GM21723 (cell line): ENCODE measurements around the gene CD24.
"Not testable (repeated sequence)": the region's sequence is repeated elsewhere in the genome, so short reads cannot be mapped to it uniquely, and the experiment has no call there.

ENCODE experiments used
- ATAC-seq: cut with Tn5 transposase; IDR thresholded peaks from one replicate; pipeline ENCODE4 v1.9.1; 2021; ENCODE audit warnings: mild to moderate bottlenecking, moderate library complexity; ENCODE audit not compliant: unreplicated experiment

CD24 gene

DNA sequence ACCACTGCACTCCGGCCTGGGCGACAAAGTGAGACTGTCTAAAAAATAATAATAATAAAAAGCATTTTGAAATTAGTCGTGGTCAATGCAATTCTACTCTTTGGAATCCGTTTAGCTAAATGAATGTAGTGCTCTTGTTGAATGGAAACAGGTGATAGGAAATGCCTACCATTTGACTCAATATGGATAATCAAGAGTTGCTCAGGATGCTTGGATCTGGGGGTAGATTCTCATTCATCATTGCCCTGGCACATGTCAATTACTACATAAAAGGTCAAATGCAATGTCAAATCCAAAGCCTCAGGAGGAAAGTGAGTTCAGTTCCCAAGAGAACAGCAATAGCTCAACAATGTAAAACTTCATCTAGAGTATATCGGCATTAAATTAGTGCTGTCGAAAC, 3.8 kb downstream of the CD24 start:
- ATAC-seq: not testable (repeated sequence)

DNA sequence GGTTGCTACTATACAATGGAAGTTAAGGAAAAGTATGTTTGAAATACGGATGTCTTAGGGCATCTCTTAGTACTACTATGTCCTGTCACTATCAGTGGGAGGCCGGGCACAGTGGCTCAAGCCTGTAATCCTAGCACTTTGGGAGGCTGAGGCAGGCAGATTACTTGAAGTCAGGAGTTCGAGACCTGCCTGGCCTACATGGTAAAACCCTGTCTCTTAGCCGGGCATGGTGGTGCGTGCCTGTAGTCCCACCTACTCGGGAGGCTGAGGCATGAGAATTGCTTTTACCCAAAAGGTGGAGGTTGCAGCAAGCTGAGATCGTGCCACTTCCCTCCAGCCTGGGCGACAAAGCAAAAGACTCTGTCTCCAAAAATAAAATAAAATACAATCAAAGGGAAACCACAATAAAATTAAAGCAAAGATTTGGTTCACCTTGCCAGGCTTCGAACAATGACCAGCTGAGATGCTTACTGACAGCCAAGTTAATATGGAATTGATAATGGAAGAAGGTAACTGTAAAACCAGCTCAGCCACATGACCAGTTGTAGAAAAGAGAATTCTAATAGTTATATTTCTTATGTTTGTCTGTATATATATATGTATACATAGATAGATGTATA, 6.5 kb downstream of the CD24 start:
- ATAC-seq: no peak

DNA sequence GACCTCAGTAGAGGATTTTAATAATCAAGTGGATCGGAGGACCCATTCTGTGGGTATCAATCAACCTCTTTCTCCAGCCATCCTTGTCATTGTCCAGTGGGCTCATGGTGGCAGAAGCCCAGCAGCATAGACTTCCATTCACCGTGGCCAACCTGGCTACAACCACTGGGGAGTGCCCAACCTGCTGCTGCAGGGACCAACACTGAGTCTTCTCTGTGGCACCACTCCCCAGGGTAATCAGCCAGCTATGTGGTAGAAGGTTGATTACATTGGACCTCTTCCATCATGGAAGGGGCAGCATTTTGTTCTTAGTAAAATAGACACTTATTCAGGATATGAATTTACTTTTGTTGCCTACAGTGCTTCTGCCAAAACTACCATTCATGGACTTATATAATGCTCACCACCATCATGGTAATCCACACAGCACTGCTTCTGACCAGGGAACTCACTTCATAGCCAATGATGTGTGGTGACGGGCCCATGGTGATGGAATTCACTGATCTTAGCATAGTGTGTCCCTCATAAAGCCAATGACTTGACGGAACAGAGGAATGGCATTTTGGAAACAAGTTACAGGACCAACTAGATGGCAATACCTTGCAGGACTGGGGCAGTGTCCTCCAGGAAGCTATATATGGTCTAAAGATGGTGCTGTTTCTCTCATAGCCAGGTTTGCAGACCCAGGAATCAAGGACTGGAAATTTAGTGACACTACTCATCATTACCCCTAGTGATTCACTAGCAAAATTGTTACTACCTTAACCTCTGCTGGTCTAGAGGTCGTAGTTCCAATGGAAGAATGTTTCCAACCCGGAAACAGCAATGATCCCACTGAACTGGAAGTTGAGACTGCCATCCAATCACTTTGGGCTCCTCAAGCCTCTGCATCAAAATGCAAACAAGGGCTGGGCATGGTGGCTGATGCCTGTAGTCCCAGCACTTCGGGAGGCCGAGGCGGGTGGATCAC, 7.6 kb downstream of the CD24 start:
- no peak for ATAC-seq

DNA sequence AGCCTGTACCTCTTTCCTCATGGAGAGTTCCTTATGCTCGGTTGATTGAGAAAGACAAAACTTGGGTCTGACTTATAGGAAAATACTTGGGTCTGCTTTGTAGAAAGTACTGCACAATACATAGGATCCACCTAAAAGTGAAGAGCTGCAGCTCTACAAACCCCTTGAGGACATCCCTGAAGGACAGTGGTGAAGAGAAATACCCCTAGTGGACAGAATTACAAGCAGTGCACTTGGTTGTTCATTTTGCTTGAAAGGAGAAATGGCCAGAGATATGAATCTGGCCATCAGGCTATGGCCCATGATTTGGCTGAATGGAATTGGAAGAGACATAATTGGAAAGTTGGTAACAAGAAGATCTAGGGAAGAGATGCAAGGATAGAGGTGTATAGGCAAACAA, 8.3 kb downstream of the CD24 start:
- ATAC-seq: no peak

DNA sequence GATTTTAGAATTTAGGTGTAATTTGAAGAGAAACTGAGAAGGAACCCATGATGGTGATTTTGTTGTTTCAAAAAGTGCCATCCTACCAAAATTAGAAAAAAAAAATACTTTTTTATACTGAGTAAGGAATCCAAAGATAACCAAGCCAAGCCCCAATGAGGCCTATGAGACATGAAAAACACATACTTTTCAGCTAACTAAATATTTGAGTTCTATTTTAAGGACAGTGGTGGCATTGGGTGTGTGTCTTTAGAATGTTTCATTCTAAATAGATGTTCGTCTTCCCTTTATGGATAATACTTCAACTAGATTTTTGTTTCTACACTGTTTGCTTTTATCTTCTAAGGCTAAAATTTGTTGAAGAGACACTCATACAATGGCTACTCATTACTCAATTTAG, 9.6 kb downstream of the CD24 start:
- ATAC-seq: no peak

DNA sequence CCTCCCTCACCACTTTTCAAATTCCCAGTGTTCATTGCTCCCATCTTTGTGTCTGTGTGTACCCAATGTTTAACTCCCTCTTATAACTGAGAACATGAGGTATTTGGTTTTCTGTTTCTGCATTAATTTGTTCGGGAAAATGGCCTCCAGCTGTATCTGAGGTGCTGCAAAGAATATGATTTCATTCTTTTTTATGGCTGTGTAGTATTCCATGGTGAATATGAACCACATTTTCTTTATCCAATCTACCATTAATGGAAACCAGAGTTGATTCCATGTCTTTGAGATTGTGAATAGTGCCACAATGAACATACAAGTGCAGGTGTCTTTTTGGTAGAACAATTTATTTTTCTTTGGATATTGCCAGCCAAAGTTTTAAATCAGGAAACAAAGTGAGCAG, 10.4 kb downstream of the CD24 start:
- ATAC-seq: no peak

DNA sequence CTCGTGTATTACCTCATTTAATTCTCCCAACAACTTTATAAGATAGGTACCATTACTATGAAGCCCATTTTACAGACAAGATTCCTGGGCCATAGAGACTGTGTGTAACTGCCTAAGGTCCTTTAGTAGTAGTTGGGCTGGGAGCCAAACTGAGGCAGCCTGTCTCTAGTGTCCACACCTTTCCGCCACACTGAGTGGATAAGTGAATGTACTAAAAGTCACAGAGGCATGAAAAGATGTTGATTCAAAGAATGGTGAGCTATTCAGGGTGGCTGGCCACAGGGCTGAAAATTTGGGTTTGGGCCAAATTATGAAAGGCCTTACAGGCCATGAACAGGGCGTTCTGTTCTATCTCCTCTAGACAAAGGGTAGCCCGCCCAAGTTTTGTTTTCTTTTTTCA, 11.0 kb downstream of the CD24 start:
- no peak for ATAC-seq

DNA sequence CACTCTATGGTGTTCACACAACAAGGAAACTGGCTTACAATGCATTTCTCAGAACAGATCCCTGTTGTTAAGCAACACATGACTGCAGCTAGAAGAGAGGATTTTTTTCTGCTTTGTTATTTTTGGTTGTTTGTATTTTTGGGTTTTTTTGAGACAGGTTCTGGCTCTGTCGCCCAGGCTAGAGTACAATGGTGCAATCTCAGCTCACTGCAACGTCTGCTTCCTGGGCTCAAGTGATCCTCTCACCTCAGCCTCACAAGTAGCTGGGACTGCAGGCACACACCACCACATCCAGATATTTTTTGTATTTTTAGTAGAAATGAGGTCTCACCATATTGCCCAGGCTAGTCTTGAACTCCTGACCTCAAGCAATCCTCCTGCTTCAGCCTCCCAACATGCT, 12.7 kb downstream of the CD24 start:
- no peak for ATAC-seq

DNA sequence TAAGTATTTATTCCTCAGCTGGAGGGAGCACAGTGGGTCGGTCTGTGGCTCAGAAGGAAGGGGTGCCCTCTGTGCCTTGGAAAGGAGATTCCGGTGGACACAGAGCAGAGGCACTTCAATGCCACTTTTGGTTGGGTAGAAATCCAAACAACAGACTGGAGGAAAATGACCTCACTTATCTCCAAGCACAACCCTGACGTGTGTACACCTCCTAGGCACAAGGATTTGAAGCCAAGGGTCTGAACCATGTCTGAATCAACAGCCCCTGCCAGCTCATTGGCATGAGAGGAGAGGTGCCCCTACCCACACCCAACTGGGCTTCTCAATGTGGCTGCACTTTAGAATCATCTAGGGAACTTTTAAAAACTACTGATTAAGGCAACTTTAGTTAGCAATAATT, 13.4 kb downstream of the CD24 start:
- ATAC-seq: no peak

DNA sequence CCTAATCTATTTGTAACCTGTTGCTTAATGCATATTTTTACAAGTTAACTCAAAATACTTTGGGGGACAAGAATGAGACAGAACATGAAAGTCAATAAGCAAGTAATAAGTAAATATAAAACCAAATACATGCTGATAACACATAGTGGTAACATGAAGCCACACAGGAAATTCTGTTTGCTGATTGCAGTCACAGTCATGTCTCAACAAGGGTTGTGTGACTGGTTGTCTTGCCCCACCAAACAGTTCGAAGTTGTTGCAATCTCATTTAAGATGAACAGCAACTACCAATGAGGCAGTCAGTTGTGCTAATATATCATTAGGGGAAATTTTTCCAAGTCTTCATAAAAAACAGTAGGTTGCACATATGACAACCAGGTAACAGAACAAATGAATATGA, 14.5 kb downstream of the CD24 start:
- no peak for ATAC-seq

DNA sequence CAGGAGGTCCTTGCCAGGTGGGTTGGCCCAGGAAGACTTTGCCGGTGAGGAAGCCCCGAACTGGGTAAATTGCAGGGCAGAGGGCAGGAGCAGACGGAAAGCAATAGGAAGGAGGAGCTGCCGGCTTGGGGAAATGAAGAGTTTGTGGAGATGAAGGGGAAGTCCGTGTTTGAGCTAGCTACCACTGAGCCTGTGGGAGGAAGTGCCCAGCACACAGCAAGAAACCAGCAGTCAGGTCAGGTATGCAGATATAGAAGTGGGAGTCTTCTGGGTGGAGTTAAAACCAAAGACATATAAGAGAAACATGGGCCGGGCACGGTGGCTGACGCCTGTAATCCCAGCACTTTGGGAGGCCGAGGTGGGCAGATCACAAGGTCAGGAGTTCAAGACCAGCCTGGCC, 34.7 kb downstream of the CD24 start:
- ATAC-seq: peak; percentile 62

DNA sequence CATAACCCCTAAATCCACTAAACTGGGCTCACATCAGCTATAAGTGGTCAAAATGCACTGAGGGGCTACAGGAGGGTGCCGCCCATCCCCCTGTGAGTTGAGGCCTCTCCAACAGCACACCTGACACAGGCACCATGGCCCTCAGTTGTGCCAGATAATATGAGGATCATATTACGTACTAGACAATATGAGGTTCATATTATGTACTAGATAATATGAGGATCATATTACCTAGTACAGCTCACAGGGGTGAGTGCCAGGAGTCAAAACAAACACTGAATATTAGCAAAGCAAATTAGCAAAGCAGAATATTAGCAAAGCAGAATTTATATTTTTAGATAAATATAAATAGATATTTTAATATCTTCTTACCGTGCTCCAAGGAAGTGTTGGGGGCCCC, 35.3 kb downstream of the CD24 start:
- no peak for ATAC-seq

DNA sequence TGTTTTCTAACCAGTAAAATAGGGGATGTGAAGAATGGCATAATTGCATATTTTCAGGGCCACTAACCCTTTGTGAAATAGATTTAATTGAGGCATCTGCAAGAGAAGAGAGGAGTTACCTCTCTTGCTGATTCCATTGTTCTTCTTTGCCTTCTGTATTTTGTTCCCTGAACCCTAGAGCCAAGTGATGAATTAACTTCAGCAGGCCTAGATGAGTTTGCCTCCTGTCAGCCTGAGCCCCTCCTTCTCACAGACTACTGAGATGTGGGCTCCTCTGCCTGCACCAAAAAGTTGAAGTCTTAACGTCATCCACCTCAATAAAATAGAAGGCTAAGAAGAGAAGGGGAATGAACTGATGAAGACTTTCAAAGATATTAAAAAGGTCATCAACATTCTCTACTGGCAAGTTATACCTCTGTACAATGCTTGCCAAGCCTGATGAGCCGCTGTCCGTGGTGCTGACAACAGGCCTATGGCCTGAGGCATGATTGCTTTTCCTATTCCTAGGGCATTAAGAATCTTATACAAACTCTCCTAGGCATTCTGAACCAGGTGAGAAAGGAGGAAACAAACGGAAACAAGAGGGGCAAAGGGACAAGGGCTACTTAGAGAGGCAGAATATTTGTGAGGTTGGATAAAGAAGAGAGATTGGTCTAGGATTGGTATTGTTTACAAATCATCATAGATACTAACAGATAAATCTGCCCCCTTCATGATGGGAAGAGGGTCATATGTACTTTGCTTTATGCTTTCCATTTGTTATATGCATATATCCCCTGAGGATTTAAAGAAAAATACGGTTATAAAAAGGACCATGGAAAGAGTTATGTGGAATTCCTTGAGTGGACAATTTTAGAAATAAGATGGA, 46.8 kb downstream of the CD24 start:
- no peak for ATAC-seq

DNA sequence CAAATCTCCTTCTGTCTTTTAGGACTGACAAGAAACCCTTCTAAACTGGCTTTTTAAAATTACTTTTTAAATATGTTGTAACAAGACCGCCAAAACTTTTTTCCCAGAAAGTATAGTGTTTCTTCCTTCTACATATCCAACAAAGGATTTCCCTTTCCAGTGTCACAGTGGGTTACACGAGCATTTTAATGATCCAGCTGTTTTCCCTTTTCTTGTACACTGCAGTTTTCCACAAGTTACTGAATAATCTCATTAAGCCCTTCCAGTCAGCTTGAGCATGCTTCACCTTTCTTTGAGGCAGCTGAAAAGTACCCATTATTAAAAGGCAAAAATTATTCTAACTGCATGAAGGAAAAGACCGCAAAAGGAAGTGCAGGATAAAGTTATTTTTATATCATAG, 48.6 kb downstream of the CD24 start:
- ATAC-seq: no peak

DNA sequence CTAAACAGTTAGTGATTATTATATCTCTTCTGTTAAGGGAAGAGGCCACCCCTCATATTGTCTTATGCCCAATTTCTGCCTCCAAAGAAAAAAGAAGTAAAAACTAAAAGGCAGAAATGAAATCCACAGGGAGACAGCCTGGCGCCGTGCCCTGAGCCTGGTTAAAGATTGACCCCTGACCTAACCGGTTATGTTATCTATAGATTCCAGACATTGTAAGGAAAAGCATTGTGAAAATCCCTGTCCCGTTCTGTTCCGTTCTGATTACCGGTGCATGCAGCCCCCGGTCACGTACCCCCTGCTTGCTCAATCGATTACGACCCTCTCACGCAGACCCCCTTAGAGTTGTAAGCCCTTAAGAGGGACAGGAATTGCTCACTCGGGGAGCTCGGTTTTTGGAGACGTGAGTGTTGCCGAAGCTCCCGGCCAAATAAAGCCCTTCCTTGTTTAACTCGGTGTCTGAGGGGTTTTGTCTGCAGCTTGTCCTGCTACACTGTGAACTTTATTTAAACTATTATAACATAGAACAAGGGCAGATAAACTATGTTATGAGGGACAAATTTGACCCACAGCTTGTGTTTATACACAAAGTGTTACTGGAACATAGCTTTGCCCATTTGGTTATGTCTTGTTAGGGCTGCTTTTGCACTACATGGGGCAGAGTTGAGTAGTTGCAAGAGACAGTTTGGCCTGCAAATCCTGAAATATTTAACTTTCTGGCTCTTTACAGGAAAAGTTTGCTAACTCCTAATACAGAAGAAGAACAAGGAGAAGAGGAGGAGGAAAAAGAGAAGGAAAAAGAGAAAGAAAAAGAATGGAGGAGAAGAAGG, 49.6 kb downstream of the CD24 start:
- no peak for ATAC-seq

DNA sequence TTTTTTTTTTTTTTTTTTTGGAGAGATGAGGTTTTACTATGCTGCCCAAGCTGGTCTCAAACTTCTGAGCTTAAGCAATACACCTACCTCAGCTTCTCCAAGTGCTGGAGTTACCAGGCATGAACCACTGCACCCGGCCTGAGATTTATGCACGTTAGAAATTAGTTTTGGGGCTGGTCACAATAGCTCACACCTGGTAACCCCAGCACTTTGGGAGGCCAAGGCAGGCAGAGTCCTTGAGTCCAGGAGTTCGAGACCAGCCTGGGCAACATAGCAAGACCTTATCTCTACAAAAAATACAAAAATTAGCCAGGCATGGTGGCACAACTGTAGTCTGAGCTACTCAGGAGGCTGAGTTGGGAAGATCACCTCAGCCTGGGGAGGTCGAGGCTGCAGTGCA, 51.9 kb downstream of the CD24 start:
- no peak for ATAC-seq
